GM23338 (cell line): ENCODE measurements around the gene KATNIP. TPM values are rescaled to one million over a fixed set of nuclear protein-coding genes. Genes with fewer than 3 reads are reported as not detected.

Experiments used
- ATAC-seq: fragments of 200-7000 bp; cut with Tn5 transposase; 3 replicates; pipeline ENCODE4 v1.9.1; 2020
- DNase-seq: peaks from one replicate; pipeline ENCODE4 v3.0.0-alpha.2; 2015; ENCODE audit warnings: low spot score
- H2AFZ ChIP-seq: fragments of 200-600 bp; sonication (generic); 2 replicates; pipeline ENCODE4 v1.8.0; 2016; ENCODE audit warnings: antibody characterized with exemption, mild to moderate bottlenecking, moderate library complexity
- H3F3A ChIP-seq: fragments of 200-600 bp; sonication (generic); replicated peaks from 2 replicates; pipeline ENCODE4 v1.8.0; 2017; ENCODE audit warnings: antibody characterized with exemption, mixed run types, low read depth
- H3K27ac ChIP-seq: fragments of 200-600 bp; sonication (generic); 2 replicates; pipeline ENCODE4 v1.6.1; 2016; ENCODE audit warnings: low read depth
- H3K27me3 ChIP-seq: fragments of 200-600 bp; sonication (generic); 2 replicates; pipeline ENCODE4 v1.8.0; 2016; ENCODE audit warnings: mild to moderate bottlenecking, mixed run types, moderate library complexity; ENCODE audit not compliant: insufficient read depth
- H3K36me3 ChIP-seq: fragments of 200-600 bp; sonication (generic); 2 replicates; pipeline ENCODE4 v1.8.0; 2016; ENCODE audit warnings: mild to moderate bottlenecking; ENCODE audit not compliant: insufficient read depth
- H3K4me1 ChIP-seq: fragments of 200-600 bp; sonication (generic); 2 replicates; pipeline ENCODE4 v1.8.0; 2016; ENCODE audit warnings: mild to moderate bottlenecking, moderate library complexity; ENCODE audit not compliant: insufficient read depth
- H3K4me2 ChIP-seq: fragments of 200-600 bp; sonication (generic); 2 replicates; pipeline ENCODE4 v1.7.1; 2017; ENCODE audit warnings: mixed run types
- H3K4me3 ChIP-seq: fragments of 200-600 bp; sonication (generic); 2 replicates; pipeline ENCODE4 v1.6.1; 2016; ENCODE audit warnings: mixed run types
- H3K79me2 ChIP-seq: fragments of 200-600 bp; sonication (generic); replicated peaks from 2 replicates; pipeline ENCODE4 v1.8.0; 2017; ENCODE audit warnings: mild to moderate bottlenecking; ENCODE audit not compliant: insufficient read depth
- H3K9me2 ChIP-seq: fragments of 200-600 bp; sonication (generic); 2 replicates; pipeline ENCODE4 v1.8.0; 2017; ENCODE audit not compliant: insufficient read depth
- H4K20me1 ChIP-seq: fragments of 200-600 bp; sonication (generic); replicated peaks from 2 replicates; pipeline ENCODE4 v1.8.0; 2017; ENCODE audit warnings: mild to moderate bottlenecking; ENCODE audit not compliant: insufficient read depth
- H3K27ac Mint-ChIP-seq: 2 replicates; pipeline ENCODE4 v1.8.0; 2020; ENCODE audit warnings: inconsistent platforms, mild to moderate bottlenecking, moderate library complexity, mixed read lengths
- H3K27me3 Mint-ChIP-seq: 3 replicates; pipeline ENCODE4 v1.8.0; 2022; ENCODE audit warnings: low read depth, mild to moderate bottlenecking, moderate library complexity, mixed read lengths, inconsistent platforms; ENCODE audit not compliant: insufficient read depth, poor library complexity
- H3K36me3 Mint-ChIP-seq: 3 replicates; pipeline ENCODE4 v1.8.0; 2021; ENCODE audit warnings: low read depth, mild to moderate bottlenecking, inconsistent platforms, moderate library complexity, mixed read lengths
- H3K4me1 Mint-ChIP-seq: 3 replicates; pipeline ENCODE4 v1.8.0; 2020; ENCODE audit warnings: mild to moderate bottlenecking, inconsistent platforms, mixed read lengths
- H3K4me3 Mint-ChIP-seq: 3 replicates; pipeline ENCODE4 v1.8.0; 2021; ENCODE audit warnings: moderate library complexity, mild to moderate bottlenecking, inconsistent platforms, mixed read lengths
- H3K9me3 Mint-ChIP-seq: 3 replicates; pipeline ENCODE4 v1.8.0; 2020; ENCODE audit warnings: moderate library complexity, mild to moderate bottlenecking, inconsistent platforms, mixed read lengths
- ETS1 ChIP-seq: IDR thresholded peaks from 2 replicates; pipeline ENCODE4 v1.6.1; 2016; ENCODE audit warnings: antibody characterized with exemption
- EZH2 ChIP-seq: fragments of 200-600 bp; sonication (generic); IDR thresholded peaks from one replicate; pipeline ENCODE4 v1.8.0; 2017; ENCODE audit warnings: antibody characterized with exemption, mild to moderate bottlenecking, low read depth; ENCODE audit not compliant: unreplicated experiment
- JUNB ChIP-seq: IDR thresholded peaks from one replicate; pipeline ENCODE4 v1.6.1; 2016; ENCODE audit warnings: antibody characterized with exemption; ENCODE audit not compliant: unreplicated experiment
- POLR2AphosphoS5 ChIP-seq: IDR thresholded peaks from 2 replicates; pipeline ENCODE4 v1.6.1; 2016; ENCODE audit warnings: antibody characterized with exemption, low read depth
- REST ChIP-seq: IDR thresholded peaks from one replicate; pipeline ENCODE4 v1.6.1; 2018; ENCODE audit warnings: antibody characterized with exemption; ENCODE audit not compliant: unreplicated experiment
- STAT1 ChIP-seq: IDR thresholded peaks from one replicate; pipeline ENCODE4 v1.6.1; 2016; ENCODE audit warnings: antibody characterized with exemption; ENCODE audit not compliant: unreplicated experiment
- ZNF331 ChIP-seq: fragments of 250-450 bp; sonication (Bioruptor Pico); IDR thresholded peaks from 2 replicates; pipeline ENCODE4 v1.5.0; 2020; ENCODE audit warnings: low read depth, mild to moderate bottlenecking, moderate library complexity
- ZNF462 ChIP-seq: fragments of 250-450 bp; sonication (Bioruptor Pico); IDR thresholded peaks from 2 replicates; pipeline ENCODE4 v1.5.0; 2020; ENCODE audit warnings: mild to moderate bottlenecking, moderate library complexity
- polyA plus RNA-seq: library from polyadenylated mRNA; unstranded; fragments of >200 nt; fragmentation: Nextera tagmentation; extraction: Ambion mirVana; gene quantifications from 2 replicates; pipeline ENCODE4 v1.2.1, GENCODE V29; 2016
- total RNA-seq: library from RNA; depleted of rRNA; stranded (reverse); fragments of >200 nt; shearing (Covaris generic); gene quantifications from 2 replicates; pipeline ENCODE4 v1.2.3, GENCODE V29; 2014

The KATNIP gene
- total and polyA plus RNA-seq, 2 experiments from 2014 or later: 7.0 to 11.8 TPM

- no peak for TF ChIP-seq ZNF462 (CRISPR knock-in tag)
Measured at GRCh38 chr16:27556471-27556870, 6.5 kb downstream of the KATNIP start (continued).

DNA sequence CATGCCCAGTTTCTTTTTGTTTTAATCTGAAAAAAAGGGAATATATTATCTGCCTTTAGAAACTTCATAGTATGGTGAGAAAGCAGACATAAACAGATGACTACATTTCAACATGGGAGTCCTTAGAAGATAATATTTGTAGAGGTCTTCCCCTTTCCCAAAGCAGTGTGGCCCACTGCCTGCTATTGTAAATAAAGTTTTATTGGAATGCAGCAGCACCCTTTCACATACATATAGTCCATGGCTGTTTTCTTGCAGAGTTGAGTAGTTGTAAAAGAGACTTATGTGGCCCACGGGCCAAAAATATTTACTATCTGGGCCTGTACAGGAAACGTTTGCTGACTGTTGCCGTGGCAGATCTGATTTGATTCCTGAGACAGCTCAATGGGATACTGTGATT, 8.5 kb downstream of the KATNIP start:
- TF ChIP-seq JUNB (no peak), STAT1 (no peak)
- no peaks in the 10 kb centered on the region for H3K9me2 ChIP-seq
- no peaks in the 10 kb centered on the region for H3K4me1 ChIP-seq

DNA sequence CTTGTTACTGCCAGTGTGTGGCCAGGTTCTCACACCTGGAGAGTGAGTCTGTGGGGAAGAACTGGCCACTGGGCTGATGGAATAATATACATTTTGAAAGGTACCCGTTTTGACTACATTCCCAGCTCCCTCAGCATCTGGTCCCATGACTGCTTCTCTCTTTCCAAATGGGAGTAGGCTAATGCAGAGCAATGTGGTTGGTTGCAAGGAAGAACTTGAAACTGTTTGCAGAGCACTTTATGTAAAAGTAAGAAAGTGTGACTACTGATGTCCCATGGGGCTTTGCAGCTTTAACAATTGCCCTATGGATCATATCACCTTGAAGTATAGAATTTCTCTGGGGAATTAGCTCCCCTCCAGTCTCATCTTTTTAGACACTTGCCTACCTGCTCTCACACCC, 9.0 kb downstream of the KATNIP start:
- Histone ChIP-seq H3K27ac (no peak overlapping the region), H4K20me1 (0 out of 2 replicates have a peak, but pooled peaks cover 2% of the 10 kb centered on the region), H3K4me3 (no peak overlapping the region), H3K79me2 (no peaks in the 10 kb centered on the region), H3K4me2 (no peak overlapping the region), H2AFZ (no peak overlapping the region), H3K4me1 (no peaks in the 10 kb centered on the region), H3K27me3 (no peaks in the 10 kb centered on the region), H3F3A (no peaks in the 10 kb centered on the region), H3K36me3 (no peaks in the 10 kb centered on the region; the same call in 1 of the 2 replicates), H3K9me2 (no peaks in the 10 kb centered on the region)
- ATAC-seq: no peak
- H3K4me3 Mint-ChIP-seq: no peak overlapping the region
- H3K9me3 Mint-ChIP-seq: no peaks in the 10 kb centered on the region
- no peak for DNase-seq
- H3K36me3 Mint-ChIP-seq: no peaks in the 10 kb centered on the region
- H3K4me1 Mint-ChIP-seq: no peaks in the 10 kb centered on the region
- H3K27me3 Mint-ChIP-seq: peaks cover 3% of the 10 kb centered on the region
- no peak overlapping the region for H3K27ac Mint-ChIP-seq
- TF ChIP-seq EZH2 (no peak), ETS1 (no peak), REST (no peak), POLR2AphosphoS5 (no peak), STAT1 (no peak), ZNF331 (CRISPR knock-in tag) (no peak)

More for the DNA sequence above, 8.5 kb downstream of the KATNIP start:
- no peak overlapping the region for H3K27ac ChIP-seq
- no peaks in the 10 kb centered on the region for H3F3A ChIP-seq
- no peaks in the 10 kb centered on the region for H3K79me2 ChIP-seq
- Mint-ChIP-seq H3K27me3 (peaks cover 3% of the 10 kb centered on the region), H3K36me3 (no peaks in the 10 kb centered on the region), H3K4me3 (no peak overlapping the region), H3K27ac (no peak overlapping the region), H3K4me1 (no peaks in the 10 kb centered on the region), H3K9me3 (no peaks in the 10 kb centered on the region)
- no peak overlapping the region for H3K4me2 ChIP-seq
- H3K36me3 ChIP-seq: no peaks in the 10 kb centered on the region; the same call in 1 of the 2 replicates
- no peak overlapping the region for H3K4me3 ChIP-seq
- H2AFZ ChIP-seq: no peak overlapping the region
- H4K20me1 ChIP-seq: 0 out of 2 replicates have a peak, but pooled peaks cover 2% of the 10 kb centered on the region
- no peak for DNase-seq
- ATAC-seq: no peak
- no peaks in the 10 kb centered on the region for H3K27me3 ChIP-seq
